GM12878 (cell line): ENCODE measurements around the gene SPTLC3. TPM values are rescaled to one million over a fixed set of nuclear protein-coding genes. Genes with fewer than 3 reads are reported as not detected.

ENCODE experiments used
- ATAC-seq: fragments of 200-7000 bp; cut with Tn5 transposase; 3 replicates; pipeline ENCODE4 v1.9.1; 2020; ENCODE audit warnings: mild to moderate bottlenecking, moderate library complexity
- BruUV-seq: library from RNA; stranded (reverse); fragments of 400-500 nt; replicated peaks from 2 replicates; lab custom pipeline; 2021; lab: Mats Ljungman, UMichigan
- CTCF ChIA-PET: fragments of 300-600 bp; sonication (Branson Sonifier 250); formaldehyde crosslinking; extraction: SDS; loops from one replicate; lab custom pipeline; 2021; ENCODE audit warnings: inconsistent platforms; lab: Yijun Ruan, JAX
- POLR2A ChIA-PET: fragments of 350-600 bp; formaldehyde crosslinking; extraction: SDS; loops from one replicate; lab custom pipeline; 2021; ENCODE audit warnings: inconsistent platforms; lab: Charles Lee
- RAD21 ChIA-PET: fragments of 300-600 bp; sonication (Branson Sonifier 250); formaldehyde crosslinking; loops from one replicate; lab custom pipeline; 2023; ENCODE audit warnings: antibody characterized with exemption; ENCODE audit not compliant: unreplicated experiment; lab: Charles Lee
- SMC1A ChIA-PET: fragments of 300-600 bp; sonication (Branson Sonifier 250); formaldehyde crosslinking; loops from one replicate; lab custom pipeline; 2023; ENCODE audit not compliant: unreplicated experiment, uncharacterized antibody; lab: Charles Lee
- DNase-seq: peaks from one replicate; pipeline ENCODE4 v3.0.0-alpha.2; 2011; ENCODE audit warnings: low read depth, low spot score
- FAIRE-seq: peaks from 3 replicates; lab custom pipeline; 2011; peaks lifted over from hg19 to GRCh38; lab: Jason Lieb, UNC
- H2AFZ ChIP-seq: 2 replicates; pipeline ENCODE4 v1.6.0; 2011; ENCODE audit warnings: low read depth, low read length, control low read depth; ENCODE audit not compliant: control insufficient read depth
- H3K27ac ChIP-seq: 2 replicates; pipeline ENCODE4 v1.5.1; 2011; ENCODE audit warnings: control low read depth; ENCODE audit not compliant: control insufficient read depth, insufficient read depth
- H3K27me3 ChIP-seq, 2 experiments: replicated peaks in 1 of 2; 2 replicates each; pipeline versions ENCODE4 v1.6.0 to v1.6.1; 2011; ENCODE audit warnings: low read length in 1 of 2; ENCODE audit not compliant: control insufficient read depth in 2 of 2, insufficient read depth in 2 of 2
- H3K36me3 ChIP-seq, 2 experiments: 2 replicates each; pipeline ENCODE4 v1.5.1; 2011; ENCODE audit warnings: low read length in 1 of 2; ENCODE audit not compliant: control insufficient read depth in 2 of 2, insufficient read depth in 2 of 2
- H3K4me1 ChIP-seq: 2 replicates; pipeline ENCODE4 v1.6.1; 2011; ENCODE audit warnings: mild to moderate bottlenecking, low read length, moderate library complexity, mixed read lengths; ENCODE audit not compliant: control insufficient read depth, insufficient read depth
- H3K4me2 ChIP-seq: 2 replicates; pipeline ENCODE4 v1.6.0; 2011; ENCODE audit warnings: control low read depth; ENCODE audit not compliant: control insufficient read depth, insufficient read depth
- H3K4me3 ChIP-seq: fragments of 200-600 bp; sonication (generic); 2 replicates; pipeline ENCODE4 v1.5.1; 2016
- H3K79me2 ChIP-seq: 2 replicates; pipeline ENCODE4 v1.6.0; 2011; ENCODE audit warnings: low read length; ENCODE audit not compliant: control insufficient read depth, insufficient read depth
- H3K9ac ChIP-seq: 2 replicates; pipeline ENCODE4 v1.8.0; 2011; ENCODE audit warnings: low read length, control low read depth, mixed read lengths; ENCODE audit not compliant: control insufficient read depth, insufficient read depth
- H3K9me3 ChIP-seq: replicated peaks from 3 replicates; pipeline ENCODE4 v1.5.1; 2011; ENCODE audit warnings: mild to moderate bottlenecking, low read length; ENCODE audit not compliant: control insufficient read depth, insufficient read depth
- H4K20me1 ChIP-seq: 2 replicates; pipeline ENCODE4 v1.6.0; 2011; ENCODE audit not compliant: control insufficient read depth, insufficient read depth
- ATF3 ChIP-seq: IDR thresholded peaks from 2 replicates; pipeline ENCODE4 v1.6.1; 2011; ENCODE audit warnings: low read depth, mild to moderate bottlenecking, low read length, moderate library complexity, borderline replicate concordance; ENCODE audit errors: extremely low read depth
- BACH1 ChIP-seq: fragments of 450-650 bp; IDR thresholded peaks from 2 replicates; pipeline ENCODE4 v1.6.1; 2017; ENCODE audit warnings: mild to moderate bottlenecking, borderline replicate concordance
- IRF4 ChIP-seq: IDR thresholded peaks from 2 replicates; pipeline ENCODE4 v1.6.1; 2011; ENCODE audit warnings: low read depth, low read length
- NBN ChIP-seq: fragments of 450-650 bp; IDR thresholded peaks from 2 replicates; pipeline ENCODE4 v1.6.1; 2016
- NR2F1 ChIP-seq: fragments of 450-650 bp; conservative IDR thresholded peaks from 2 replicates; pipeline ENCODE4 v1.6.1; 2017; ENCODE audit warnings: mild to moderate bottlenecking
- PAX8 ChIP-seq: fragments of 450-650 bp; IDR thresholded peaks from 2 replicates; pipeline ENCODE4 v1.6.1; 2017; ENCODE audit warnings: mild to moderate bottlenecking, moderate library complexity
- SMAD1 ChIP-seq: fragments of 450-650 bp; IDR thresholded peaks from 2 replicates; pipeline ENCODE4 v1.6.1; 2018; ENCODE audit warnings: mild to moderate bottlenecking, low read depth; ENCODE audit not compliant: partially characterized antibody
- ZNF217 ChIP-seq: fragments of 450-650 bp; IDR thresholded peaks from 2 replicates; pipeline ENCODE4 v1.6.1; 2017; ENCODE audit warnings: antibody characterized with exemption, mild to moderate bottlenecking
- ZNF592 ChIP-seq: fragments of 450-650 bp; IDR thresholded peaks from 2 replicates; pipeline ENCODE4 v1.6.1; 2017; ENCODE audit warnings: mild to moderate bottlenecking, moderate library complexity
- WGBS: methylation state at CpG from one replicate; pipeline ENCODE4 v1.1.6; 2016; ENCODE audit warnings: low lambda C conversion rate; ENCODE audit not compliant: insufficient replicate concordance, insufficient coverage; ENCODE audit errors: missing lambda C conversion rate; 5-methylcytosine and 5-hydroxymethylcytosine counted together
- in situ Hi-C: fragments of 300-500 bp; cut with MboI; formaldehyde crosslinking; loops from 9 replicates; pipeline ENCODE4 v1.14.3; 2018; ENCODE audit warnings: mixed read lengths
- intact Hi-C: fragments of 100-400 bp; cut with micrococcal nuclease; formaldehyde crosslinking; loops from one replicate; pipeline ENCODE4 v1.14.2; 2022; ENCODE audit not compliant: unreplicated experiment
- polyA plus RNA-seq, 11 experiments: library from polyadenylated mRNA; depleted of rRNA in 4 of 11; unstranded in 6 of 11; stranded (reverse) in 5 of 11; fragments of >200 nt; fragmentation: Nextera tagmentation in 4 of 11; fragmentation: Illumina TruSeq in 1 of 11; extraction: Ambion mirVana in 4 of 11; extraction: Trizol in 1 of 11; gene quantifications; 1 replicate in 1 of 11; 2 replicates in 10 of 11; pipeline versions ENCODE4 v1.2.1 to v1.2.3, GENCODE V29; 2011 to 2016; ENCODE audit warnings: inconsistent platforms in 2 of 11, missing spikeins in 2 of 11, low read depth in 1 of 11
- total RNA-seq, 4 experiments: library from RNA; depleted of rRNA in 3 of 4; stranded (reverse); fragments of >200 nt in 3 of 4; fragmentation: Illumina TruSeq in 1 of 4; extraction: Trizol in 1 of 4; gene quantifications; 2 replicates each; pipeline versions ENCODE4 v1.2.1 to v1.2.3, GENCODE V29; 2013 to 2021

Gene SPTLC3
- total and polyA plus RNA-seq, 10 of the 15 experiments (the other 5 are each of a cell fraction or from before 2014, with no cell fraction given): 0.04 to 0.29 (median 0.06) TPM; not detected in 7

GRCh38 chr20:13012886-13013285 lies 4.1 kb downstream of the SPTLC3 start:
- TF ChIP-seq IRF4: no peak
- no peak for TF ChIP-seq BACH1
- TF ChIP-seq ZNF592: no peak
- TF ChIP-seq ZNF217: no peak
- no peak for TF ChIP-seq PAX8
- TF ChIP-seq NR2F1: no peak
- TF ChIP-seq SMAD1: no peak
- no peak for TF ChIP-seq NBN
- no peak for TF ChIP-seq ATF3
- TF ChIP-seq, all 136 proteins: peak for 0
- no peak overlapping the region for H3K4me3 ChIP-seq
- DNase-seq (no peak), FAIRE-seq (no peak), ATAC-seq (no peak)
- no peaks in the 10 kb centered on the region for H4K20me1 ChIP-seq
- H3K27me3 ChIP-seq: no peaks in the 10 kb centered on the region
- H2AFZ ChIP-seq: no peak overlapping the region
- BruUV-seq: no TSS peak
- no peaks in the 10 kb centered on the region for H3K79me2 ChIP-seq
- ChIA-PET POLR2A (no interaction called here), SMC1A (interaction anchor here (0.6 kb wide), 1 partner anchor 46 kb away, joined by 5 read pairs; no protein-coding TSS in a partner anchor), CTCF (interaction anchor here (1.2 kb wide), 1 partner anchor 43 kb away, joined by 3 read pairs; no protein-coding TSS in a partner anchor), RAD21 (no interaction called here)
- in situ Hi-C loops (no loop called here), intact Hi-C loops (no loop called here)
- H3K9ac ChIP-seq: no peak overlapping the region
- H3K9me3 ChIP-seq: no peaks in the 10 kb centered on the region
- peaks cover 16% of the 10 kb centered on the region for H3K4me1 ChIP-seq
- no peak overlapping the region for H3K27ac ChIP-seq
- no peak overlapping the region for H3K4me2 ChIP-seq
- WGBS: 37% methylated on average over 1 of the region's 1 CpG
- H3K36me3 ChIP-seq: no peaks in the 10 kb centered on the region
